K562 (cell line): Measurements from ENCODE around the gene FAR2. TPM values are rescaled to one million over a fixed set of nuclear protein-coding genes. Genes with fewer than 3 reads are reported as not detected.

Experiments used
- DEAF1 ChIP-seq: fragments of 450-650 bp; formaldehyde crosslinking; IDR thresholded peaks from 2 replicates; pipeline ENCODE4 v1.4.0; 2020; ENCODE audit warnings: mild to moderate bottlenecking, moderate library complexity
- DIDO1 ChIP-seq: fragments of 450-650 bp; IDR thresholded peaks from 2 replicates; pipeline ENCODE4 v1.6.1; 2016; ENCODE audit warnings: low read depth, missing biosample characterization, missing genetic modification characterization
- DPF2 ChIP-seq: fragments of 450-650 bp; IDR thresholded peaks from 2 replicates; pipeline ENCODE4 v1.6.1; 2016
- E2F8 ChIP-seq: fragments of 450-650 bp; IDR thresholded peaks from 2 replicates; pipeline ENCODE4 v1.7.1; 2018; ENCODE audit warnings: mild to moderate bottlenecking, low read depth; ENCODE audit not compliant: partially characterized antibody
- ETV6 ChIP-seq, 3 experiments: fragments of 150-350 bp in 1 of 3; sonication (generic) in 1 of 3; formaldehyde crosslinking in 1 of 3; IDR thresholded peaks; 2 replicates each; pipeline versions ENCODE4 v1.6.1 to v1.8.0; 2014 to 2022; ENCODE audit warnings: borderline replicate concordance in 2 of 3, low read depth in 2 of 3, antibody characterized with exemption in 1 of 3, low read length in 1 of 3, mild to moderate bottlenecking in 1 of 3, missing genetic modification reagents in 1 of 3
- MLLT1 ChIP-seq, 2 experiments: fragments of 450-650 bp; IDR thresholded peaks; 2 replicates each; pipeline ENCODE4 v1.6.1; 2016
- ZC3H11A ChIP-seq: IDR thresholded peaks from 2 replicates; pipeline ENCODE4 v1.6.1; 2012; ENCODE audit warnings: low read depth, low read length, improper control_type of control experiment
- ZFP36 ChIP-seq: fragments of 150-350 bp; IDR thresholded peaks from 2 replicates; pipeline ENCODE4 v1.6.1; 2018; ENCODE audit warnings: low read length, low read depth; ENCODE audit not compliant: partially characterized antibody
- ZHX1 ChIP-seq: fragments of 150-350 bp; conservative IDR thresholded peaks from 2 replicates; pipeline ENCODE4 v1.6.1; 2014; ENCODE audit warnings: low read length
- ZNF263 ChIP-seq: sonication (generic); formaldehyde crosslinking; IDR thresholded peaks from 2 replicates; pipeline ENCODE4 v1.8.0; 2022; ENCODE audit warnings: mild to moderate bottlenecking, missing genetic modification reagents, borderline replicate concordance
- ZNF79 ChIP-seq: fragments of 250-450 bp; sonication (Bioruptor Pico); IDR thresholded peaks from 2 replicates; pipeline ENCODE4 v1.4.0; 2020; ENCODE audit warnings: low read depth, mild to moderate bottlenecking, moderate library complexity
- polyA plus RNA-seq, 8 experiments: library from polyadenylated mRNA; depleted of rRNA in 4 of 8; stranded (reverse) in 5 of 8; unstranded in 3 of 8; fragments of >200 nt; fragmentation: Nextera tagmentation in 2 of 8; fragmentation: Illumina TruSeq in 1 of 8; extraction: Ambion mirVana in 2 of 8; extraction: Trizol in 1 of 8; gene quantifications; 2 replicates each; pipeline versions ENCODE4 v1.2.1 to v1.2.3, GENCODE V29; 2011 to 2014; ENCODE audit warnings: inconsistent platforms in 1 of 8, missing spikeins in 1 of 8
- total RNA-seq, 7 experiments: library from RNA; depleted of rRNA in 6 of 7; stranded (reverse); fragments of >200 nt in 6 of 7; fragmentation: Illumina TruSeq in 2 of 7; extraction: Trizol in 2 of 7; gene quantifications; 2 replicates each; pipeline versions ENCODE4 v1.2.1 to v1.2.3, GENCODE V29; 2011 to 2021; ENCODE audit warnings: low replicate concordance in 1 of 7
- TF ChIP-seq, protein P1 (sequence below): fragments of 450-650 bp; IDR thresholded peaks from 2 replicates; pipeline ENCODE4 v1.6.1; 2014; ENCODE audit warnings: low read depth, mild to moderate bottlenecking, moderate library complexity, borderline replicate concordance

The FAR2 gene
- total and polyA plus RNA-seq, 9 of the 15 experiments (the other 6 are each of a cell fraction or from before 2014, with no cell fraction given), result 5.0 to 13.4 (median 8.5) TPM

DNA sequence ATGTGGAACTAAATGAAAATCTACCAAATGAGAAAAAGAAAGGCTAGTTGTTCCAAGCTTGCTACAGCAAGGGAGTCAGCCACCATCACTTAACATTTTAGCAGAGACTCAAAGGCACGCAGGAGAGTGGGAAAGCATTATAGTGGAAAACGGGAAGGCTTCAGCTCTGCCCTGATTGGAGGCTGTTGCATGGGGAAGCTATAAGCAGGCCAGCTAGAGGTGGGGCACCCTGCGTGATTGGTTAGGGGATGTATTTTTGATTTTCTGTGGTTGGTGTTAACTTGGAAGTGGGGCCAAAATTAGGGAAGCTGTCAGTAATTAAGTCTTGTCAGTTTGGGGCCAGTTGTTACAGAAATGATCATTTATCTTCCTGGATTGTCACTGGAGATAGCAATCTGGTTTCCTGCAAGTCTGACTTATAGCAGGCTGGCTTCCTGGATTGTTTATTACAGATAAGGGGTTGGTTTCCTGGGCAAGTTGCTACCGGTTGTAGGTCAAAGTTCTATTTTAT, 93.9 kb downstream of the FAR2 start (continued):
- TF ChIP-seq E2F8 (no peak), ZFP36 (no peak), ZNF263 (CRISPR knock-in tag) (no peak), DEAF1 (CRISPR knock-in tag) (no peak), ZNF79 (CRISPR knock-in tag) (no peak), ETV6 (IDR thresholded peaks at IDR 0.05; ENCODE audit: borderline replicate concordance in 1 of 2, low read depth in 2 of 2, low read length in 1 of 2) (peak in 1 of 2 experiments; percentile 59; a peak in 1 of 4 replicates), ETV6 (CRISPR knock-in tag; IDR thresholded peaks at IDR 0.05; ENCODE audit: borderline replicate concordance) (no peak), DIDO1 (tag) (no peak), ZC3H11A (no peak), ZHX1 (no peak), MLLT1 (IDR thresholded peaks at IDR 0.05) (no peak), DPF2 (peak; percentile 44; the same call in 1 of the 2 replicates)
- TF ChIP-seq, protein P1, sequence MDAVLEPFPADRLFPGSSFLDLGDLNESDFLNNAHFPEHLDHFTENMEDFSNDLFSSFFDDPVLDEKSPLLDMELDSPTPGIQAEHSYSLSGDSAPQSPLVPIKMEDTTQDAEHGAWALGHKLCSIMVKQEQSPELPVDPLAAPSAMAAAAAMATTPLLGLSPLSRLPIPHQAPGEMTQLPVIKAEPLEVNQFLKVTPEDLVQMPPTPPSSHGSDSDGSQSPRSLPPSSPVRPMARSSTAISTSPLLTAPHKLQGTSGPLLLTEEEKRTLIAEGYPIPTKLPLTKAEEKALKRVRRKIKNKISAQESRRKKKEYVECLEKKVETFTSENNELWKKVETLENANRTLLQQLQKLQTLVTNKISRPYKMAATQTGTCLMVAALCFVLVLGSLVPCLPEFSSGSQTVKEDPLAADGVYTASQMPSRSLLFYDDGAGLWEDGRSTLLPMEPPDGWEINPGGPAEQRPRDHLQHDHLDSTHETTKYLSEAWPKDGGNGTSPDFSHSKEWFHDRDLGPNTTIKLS, result no peak
